ENCODE results near the gene GRM1. TPM values are rescaled to one million over a fixed set of nuclear protein-coding genes. Genes with fewer than 3 reads are reported as not detected.

GRM1 gene
- total and polyA plus RNA-seq, 2 experiments from 2014 or later = not detected

DNA sequence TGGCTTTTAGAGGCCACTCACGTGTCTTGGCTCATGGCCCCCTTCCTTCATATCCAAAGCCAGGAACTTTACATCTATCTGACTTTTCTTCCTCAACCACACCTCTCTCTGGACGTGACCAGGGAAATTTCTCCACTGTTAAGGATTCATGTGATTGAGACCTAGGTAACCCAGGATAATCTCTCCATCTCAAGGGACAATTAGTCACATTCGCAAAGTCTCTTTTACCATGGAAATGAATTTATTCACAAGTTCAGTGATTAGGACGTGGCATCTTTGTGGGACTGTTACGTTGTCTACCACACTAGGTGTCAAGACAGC, 287.3 kb downstream of the GRM1 start:
- Histone ChIP-seq H3K36me3 (ENCODE audit: low read depth) (no peaks in the 10 kb centered on the region), H3K27me3 (replicated peaks; ENCODE audit: insufficient read depth) (no peaks in the 10 kb centered on the region), H3K79me2 (ENCODE audit: insufficient read depth) (no peaks in the 10 kb centered on the region), H3K27ac (no peak overlapping the region), H3F3A (ENCODE audit: insufficient read depth) (no peaks in the 10 kb centered on the region), H3K9ac (no peak overlapping the region), H3K4me3 (no peak overlapping the region), H3K9me3 (ENCODE audit: low read depth) (no peaks in the 10 kb centered on the region), H3K4me1 (ENCODE audit: insufficient read depth) (no peaks in the 10 kb centered on the region), H3K9me2 (ENCODE audit: insufficient read depth) (no peaks in the 10 kb centered on the region; the same call in 1 of the 2 replicates), H4K20me1 (ENCODE audit: insufficient read depth) (no peaks in the 10 kb centered on the region), H3K4me2 (ENCODE audit: unreplicated experiment) (no peak overlapping the region), H2AFZ (no peak overlapping the region)
- in situ Hi-C loops (cut with MboI) = no loop called here
- WGBS, 2 experiments (ENCODE audit: low coverage in 1 of 2, low lambda C conversion rate in 2 of 2, missing lambda C conversion rate in 2 of 2) = 63 to 67% methylated on average over 5 of the region's 5 CpGs
- TF ChIP-seq EZH2 (IDR thresholded peaks at IDR 0.05; ENCODE audit: insufficient read depth, poor library complexity, severe bottlenecking) (no peak), EZH2phosphoT487 (IDR thresholded peaks at IDR 0.05; ENCODE audit: insufficient read depth, low read depth) (no peak)
- no peak for DNase-seq

DNA sequence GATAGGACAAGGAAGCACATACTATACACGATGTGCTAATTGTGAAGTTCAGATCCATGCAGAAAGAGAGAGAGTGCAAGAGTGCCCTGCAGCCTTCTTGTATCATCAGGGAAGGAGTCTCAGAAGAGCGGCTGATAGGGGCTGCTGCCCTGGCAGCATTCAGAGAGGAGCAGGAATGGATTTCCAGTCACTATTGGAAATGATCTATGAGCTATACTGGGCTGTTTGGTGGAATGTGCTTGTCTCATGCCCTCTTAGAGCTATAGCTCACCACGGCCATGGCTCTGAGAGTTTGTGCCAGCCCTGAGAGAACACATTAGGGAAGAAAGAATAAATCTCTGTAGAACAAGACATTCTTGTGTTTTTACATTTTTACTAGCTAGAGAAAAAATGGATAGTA, 302.2 kb downstream of the GRM1 start:
- in situ Hi-C loops (cut with MboI) = no loop called here
- TF ChIP-seq EZH2phosphoT487 (IDR thresholded peaks at IDR 0.05; ENCODE audit: insufficient read depth, low read depth) (no peak), EZH2 (IDR thresholded peaks at IDR 0.05; ENCODE audit: insufficient read depth, poor library complexity, severe bottlenecking) (no peak)
- H3K27me3 ChIP-seq (replicated peaks; ENCODE audit: insufficient read depth) = no peaks in the 10 kb centered on the region; the same call in 1 of the 2 replicates
- no peaks in the 10 kb centered on the region for H3K79me2 ChIP-seq (ENCODE audit: insufficient read depth)
- no peak overlapping the region for H2AFZ ChIP-seq
- H3K4me2 ChIP-seq (ENCODE audit: unreplicated experiment) = no peak overlapping the region
- H3K9me3 ChIP-seq (ENCODE audit: low read depth) = no peaks in the 10 kb centered on the region
- 46% methylated on average over 3 of the region's 3 CpGs for WGBS, 2 experiments (ENCODE audit: low coverage in 1 of 2, low lambda C conversion rate in 2 of 2, missing lambda C conversion rate in 2 of 2)
- no peaks in the 10 kb centered on the region for H3F3A ChIP-seq (ENCODE audit: insufficient read depth)
- H3K4me1 ChIP-seq (ENCODE audit: insufficient read depth) = no peaks in the 10 kb centered on the region
- no peak overlapping the region for H3K9ac ChIP-seq
- DNase-seq = no peak
- H3K9me2 ChIP-seq (ENCODE audit: insufficient read depth) = no peaks in the 10 kb centered on the region
- no peak overlapping the region for H3K27ac ChIP-seq
- no peaks in the 10 kb centered on the region for H4K20me1 ChIP-seq (ENCODE audit: insufficient read depth)
- H3K4me3 ChIP-seq = no peak overlapping the region
- H3K36me3 ChIP-seq (ENCODE audit: low read depth) = no peaks in the 10 kb centered on the region

DNA sequence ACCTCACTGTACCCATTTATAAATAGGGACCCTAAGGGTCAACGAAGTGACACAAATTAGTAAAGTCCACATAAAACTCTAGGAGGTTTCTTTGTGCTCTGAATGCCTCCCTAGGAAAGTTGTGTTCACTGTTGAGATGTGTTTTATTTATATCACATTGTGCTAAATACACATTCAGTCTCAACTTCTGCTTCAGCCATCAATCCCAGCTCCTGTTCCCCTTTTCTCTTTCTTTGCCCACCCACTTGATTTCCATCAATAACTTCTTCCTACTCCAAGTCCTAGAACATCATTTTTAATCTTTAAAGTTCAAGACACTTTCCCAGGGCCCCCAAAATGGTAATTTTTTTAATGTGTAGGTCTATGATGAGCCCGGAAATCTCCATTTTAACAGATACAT, 306.5 kb downstream of the GRM1 start:
- no peak for DNase-seq
- Histone ChIP-seq H3K27ac (no peak overlapping the region), H3K4me3 (no peak overlapping the region), H3K9me3 (ENCODE audit: low read depth) (no peaks in the 10 kb centered on the region), H3K36me3 (ENCODE audit: low read depth) (no peaks in the 10 kb centered on the region), H3K4me1 (ENCODE audit: insufficient read depth) (peaks cover 9% of the 10 kb centered on the region; the same call in 1 of the 2 replicates), H3K9ac (no peak overlapping the region), H4K20me1 (ENCODE audit: insufficient read depth) (no peaks in the 10 kb centered on the region), H3K4me2 (ENCODE audit: unreplicated experiment) (no peak overlapping the region), H2AFZ (no peak overlapping the region), H3K27me3 (replicated peaks; ENCODE audit: insufficient read depth) (no peaks in the 10 kb centered on the region; the same call in 1 of the 2 replicates), H3K9me2 (ENCODE audit: insufficient read depth) (no peaks in the 10 kb centered on the region), H3K79me2 (ENCODE audit: insufficient read depth) (no peaks in the 10 kb centered on the region), H3F3A (ENCODE audit: insufficient read depth) (no peaks in the 10 kb centered on the region)
- in situ Hi-C loops (cut with MboI) = no loop called here
- no peak for TF ChIP-seq EZH2phosphoT487 (IDR thresholded peaks at IDR 0.05; ENCODE audit: insufficient read depth, low read depth)
- no peak for TF ChIP-seq EZH2 (IDR thresholded peaks at IDR 0.05; ENCODE audit: insufficient read depth, poor library complexity, severe bottlenecking)
- WGBS, 2 experiments (ENCODE audit: low coverage in 1 of 2, low lambda C conversion rate in 2 of 2, missing lambda C conversion rate in 2 of 2) = 66 to 76% methylated on average over 2 of the region's 2 CpGs

DNA sequence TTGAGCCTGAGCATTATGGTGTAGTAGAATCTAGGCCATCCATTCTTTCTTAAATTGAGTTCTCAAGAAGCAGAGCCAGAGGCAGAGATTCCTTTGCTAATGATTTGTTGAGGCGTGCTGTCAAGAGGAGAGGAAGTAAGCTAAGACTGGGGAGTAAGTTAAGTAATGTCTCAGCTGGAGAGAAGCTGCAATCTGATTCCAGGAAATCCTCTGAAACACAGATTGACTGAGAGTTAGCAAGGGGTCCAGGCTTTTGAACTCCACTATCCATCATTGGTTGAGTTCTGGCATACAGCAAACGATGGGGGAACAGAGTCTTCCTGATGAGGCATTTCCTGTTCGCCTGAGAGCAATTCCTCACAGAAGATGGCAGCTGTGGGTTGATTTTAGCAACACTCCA, 307.3 kb downstream of the GRM1 start:
- no peaks in the 10 kb centered on the region for H3K36me3 ChIP-seq (ENCODE audit: low read depth)
- 72 to 73% methylated on average over 3 of the region's 3 CpGs for WGBS, 2 experiments (ENCODE audit: low coverage in 1 of 2, low lambda C conversion rate in 2 of 2, missing lambda C conversion rate in 2 of 2)

DNA sequence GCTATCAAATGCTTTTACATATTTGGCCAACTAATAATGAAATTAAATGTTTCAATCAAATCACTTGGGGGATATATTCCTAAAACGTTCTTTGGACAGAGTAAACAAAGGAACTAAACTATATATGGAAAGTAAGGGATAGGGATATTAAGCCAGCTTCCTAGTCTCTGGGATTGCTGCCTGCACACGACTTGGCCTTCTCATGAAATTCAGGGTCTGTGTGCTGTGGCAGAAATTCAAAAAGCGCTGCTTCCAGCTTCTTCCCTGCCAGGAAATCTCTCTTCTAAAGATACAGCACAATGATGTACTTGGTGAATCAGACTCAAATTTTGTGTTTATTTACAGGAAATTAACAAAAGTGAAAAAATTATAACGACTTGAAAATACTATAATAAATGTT, 308.5 kb downstream of the GRM1 start:
- Histone ChIP-seq H3K4me1 (ENCODE audit: insufficient read depth) (peaks cover 9% of the 10 kb centered on the region; the same call in 1 of the 2 replicates), H2AFZ (0 out of 2 replicates have a peak overlapping the region, but pooled peaks have one; percentile 27), H4K20me1 (ENCODE audit: insufficient read depth) (no peaks in the 10 kb centered on the region), H3K9ac (no peak overlapping the region), H3F3A (ENCODE audit: insufficient read depth) (no peaks in the 10 kb centered on the region), H3K27me3 (replicated peaks; ENCODE audit: insufficient read depth) (no peaks in the 10 kb centered on the region; the same call in 1 of the 2 replicates), H3K4me3 (no peak overlapping the region), H3K4me2 (ENCODE audit: unreplicated experiment) (no peak overlapping the region), H3K27ac (no peak overlapping the region), H3K36me3 (ENCODE audit: low read depth) (no peaks in the 10 kb centered on the region), H3K79me2 (ENCODE audit: insufficient read depth) (no peaks in the 10 kb centered on the region), H3K9me2 (ENCODE audit: insufficient read depth) (no peaks in the 10 kb centered on the region), H3K9me3 (ENCODE audit: low read depth) (no peaks in the 10 kb centered on the region)
- in situ Hi-C loops (cut with MboI) = no loop called here
- no peak for TF ChIP-seq EZH2 (IDR thresholded peaks at IDR 0.05; ENCODE audit: insufficient read depth, poor library complexity, severe bottlenecking)
- no peak for TF ChIP-seq EZH2phosphoT487 (IDR thresholded peaks at IDR 0.05; ENCODE audit: insufficient read depth, low read depth)
- DNase-seq = no peak
- 7 to 9% methylated on average over 4 of the region's 4 CpGs for WGBS, 2 experiments (ENCODE audit: low coverage in 1 of 2, low lambda C conversion rate in 2 of 2, missing lambda C conversion rate in 2 of 2)

More for the DNA sequence above, 307.3 kb downstream of the GRM1 start:
- Histone ChIP-seq H3K4me3 (no peak overlapping the region), H3K27ac (no peak overlapping the region), H3F3A (ENCODE audit: insufficient read depth) (no peaks in the 10 kb centered on the region), H3K9me2 (ENCODE audit: insufficient read depth) (no peaks in the 10 kb centered on the region), H3K9me3 (ENCODE audit: low read depth) (no peaks in the 10 kb centered on the region), H3K4me2 (ENCODE audit: unreplicated experiment) (no peak overlapping the region), H4K20me1 (ENCODE audit: insufficient read depth) (no peaks in the 10 kb centered on the region), H3K27me3 (replicated peaks; ENCODE audit: insufficient read depth) (no peaks in the 10 kb centered on the region; the same call in 1 of the 2 replicates), H3K79me2 (ENCODE audit: insufficient read depth) (no peaks in the 10 kb centered on the region), H3K4me1 (ENCODE audit: insufficient read depth) (peaks cover 9% of the 10 kb centered on the region; the same call in 1 of the 2 replicates), H2AFZ (no peak overlapping the region), H3K9ac (no peak overlapping the region)
- TF ChIP-seq EZH2 (IDR thresholded peaks at IDR 0.05; ENCODE audit: insufficient read depth, poor library complexity, severe bottlenecking) (no peak), EZH2phosphoT487 (IDR thresholded peaks at IDR 0.05; ENCODE audit: insufficient read depth, low read depth) (no peak)
- in situ Hi-C loops (cut with MboI) = no loop called here
- no peak for DNase-seq

Data from GM23248 (cell line).